Activated B cell treated with CpG ODN at 0.5 μM for 24 hours (primary cell): Measurements from ENCODE around the gene RND1. TPM values are rescaled to one million over a fixed set of nuclear protein-coding genes. Genes with fewer than 3 reads are reported as not detected.

Source experiments
- ATAC-seq: fragments of 200-7000 bp; cut with Tn5 transposase; one replicate; pipeline ENCODE4 v1.10.0; 2021; ENCODE audit warnings: low read depth, mild to moderate bottlenecking, moderate library complexity
- CTCF ChIA-PET: fragments of 350-600 bp; sonication (Branson Sonifier 250); formaldehyde crosslinking; loops from one replicate; lab custom pipeline; 2021; ENCODE audit warnings: antibody characterized with exemption; lab: Charles Lee
- POLR2A ChIA-PET: fragments of 350-600 bp; sonication (Branson Sonifier 250); formaldehyde crosslinking; loops from one replicate; lab custom pipeline; 2021; ENCODE audit warnings: antibody characterized with exemption; lab: Charles Lee
- DNase-seq: peaks from one replicate; pipeline ENCODE4 v3.0.0; 2022
- H3K27ac Mint-ChIP-seq: one replicate; pipeline ENCODE4 v1.8.0; 2020; ENCODE audit warnings: mixed read lengths
- H3K27me3 Mint-ChIP-seq: one replicate; pipeline ENCODE4 v1.8.0; 2021; ENCODE audit warnings: mixed read lengths
- H3K36me3 Mint-ChIP-seq: one replicate; pipeline ENCODE4 v1.8.0; 2021; ENCODE audit warnings: low read depth, mixed read lengths
- H3K4me1 Mint-ChIP-seq: one replicate; pipeline ENCODE4 v1.8.0; 2021; ENCODE audit warnings: mixed read lengths
- H3K4me3 Mint-ChIP-seq: one replicate; pipeline ENCODE4 v1.8.0; 2020; ENCODE audit warnings: mild to moderate bottlenecking, mixed read lengths
- H3K9me3 Mint-ChIP-seq: one replicate; pipeline ENCODE4 v1.8.0; 2020; ENCODE audit warnings: mixed read lengths
- intact Hi-C: fragments of 100-400 bp; cut with micrococcal nuclease; formaldehyde crosslinking; loops from one replicate; pipeline ENCODE4 v1.15.1; 2024
- total RNA-seq: library from RNA; stranded (reverse); gene quantifications from 2 replicates; pipeline ENCODE4 v1.2.3, GENCODE V29; 2022
- TF ChIP-seq, protein P1 (sequence below): fragments of 200-600 bp; IDR thresholded peaks from one replicate; pipeline ENCODE4 v1.8.0; 2022; ENCODE audit warnings: antibody characterized with exemption, mild to moderate bottlenecking

RND1 gene
- total RNA-seq, 1 donor from 2014 or later = 5.9 TPM

DNA sequence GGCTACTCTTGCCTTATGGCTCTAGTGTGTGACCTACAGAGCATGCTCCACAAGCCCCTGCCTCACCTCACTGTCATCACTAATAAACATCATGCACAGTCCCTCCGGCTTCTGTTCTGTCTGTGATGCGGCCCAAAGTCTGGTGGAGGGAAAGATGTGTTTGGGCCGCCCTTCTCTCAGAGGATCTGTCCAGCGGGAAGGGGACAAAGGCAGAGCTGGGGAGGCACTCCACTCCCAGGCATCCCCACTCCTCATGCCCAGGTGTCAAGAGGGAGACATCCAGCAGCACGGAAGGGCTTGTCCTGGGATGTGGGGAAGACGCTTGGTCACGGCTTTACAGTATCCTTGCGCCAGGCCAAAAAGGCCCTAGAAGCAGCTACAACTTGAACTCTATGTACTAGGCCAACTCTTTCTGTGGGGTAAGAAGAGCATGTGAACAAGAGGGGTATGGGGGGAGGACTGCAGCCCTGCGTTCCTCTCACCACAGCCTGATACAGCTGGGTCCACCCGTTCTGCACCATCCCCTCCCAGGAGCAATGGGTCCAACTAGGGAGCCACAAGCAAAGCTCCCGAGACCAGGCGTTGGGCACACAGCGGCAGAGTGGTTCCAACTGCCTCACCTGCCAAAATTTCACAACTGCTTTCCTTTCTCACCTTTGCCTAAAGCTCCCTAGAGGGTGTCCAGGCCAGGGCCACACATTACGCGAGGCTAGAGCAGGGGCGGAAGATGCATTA is 36.7 kb downstream of the RND1 start:
- H3K9me3 Mint-ChIP-seq = no peaks in the 10 kb centered on the region
- H3K27ac Mint-ChIP-seq = no peak overlapping the region
- peaks cover 58% of the 10 kb centered on the region for H3K36me3 Mint-ChIP-seq

DNA sequence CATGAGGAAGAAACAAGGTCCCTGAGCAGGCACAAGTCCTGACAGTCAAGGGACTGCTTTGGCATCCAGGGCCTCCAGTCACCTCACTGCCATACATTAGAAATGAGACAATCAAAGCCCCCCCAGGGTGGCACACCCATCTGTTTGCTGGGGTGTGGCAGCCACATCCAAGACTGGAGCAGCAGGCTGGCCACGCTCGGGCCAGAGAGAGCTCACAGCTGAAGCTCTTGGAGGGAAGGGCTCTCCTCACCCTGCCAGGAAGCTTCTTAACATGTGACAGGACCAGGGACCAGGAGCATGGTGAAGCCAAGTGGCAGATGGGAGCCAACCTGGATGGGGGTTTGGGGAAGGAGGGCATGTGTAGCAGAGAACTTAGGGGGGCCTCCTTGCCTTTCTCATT is 37.4 kb downstream of the RND1 start:
- Mint-ChIP-seq H3K27ac (no peak overlapping the region), H3K27me3 (no peaks in the 10 kb centered on the region), H3K36me3 (peaks cover 51% of the 10 kb centered on the region), H3K9me3 (no peaks in the 10 kb centered on the region), H3K4me1 (no peaks in the 10 kb centered on the region), H3K4me3 (no peak overlapping the region)
- CTCF ChIA-PET = no interaction called here
- TF ChIP-seq, protein P1, sequence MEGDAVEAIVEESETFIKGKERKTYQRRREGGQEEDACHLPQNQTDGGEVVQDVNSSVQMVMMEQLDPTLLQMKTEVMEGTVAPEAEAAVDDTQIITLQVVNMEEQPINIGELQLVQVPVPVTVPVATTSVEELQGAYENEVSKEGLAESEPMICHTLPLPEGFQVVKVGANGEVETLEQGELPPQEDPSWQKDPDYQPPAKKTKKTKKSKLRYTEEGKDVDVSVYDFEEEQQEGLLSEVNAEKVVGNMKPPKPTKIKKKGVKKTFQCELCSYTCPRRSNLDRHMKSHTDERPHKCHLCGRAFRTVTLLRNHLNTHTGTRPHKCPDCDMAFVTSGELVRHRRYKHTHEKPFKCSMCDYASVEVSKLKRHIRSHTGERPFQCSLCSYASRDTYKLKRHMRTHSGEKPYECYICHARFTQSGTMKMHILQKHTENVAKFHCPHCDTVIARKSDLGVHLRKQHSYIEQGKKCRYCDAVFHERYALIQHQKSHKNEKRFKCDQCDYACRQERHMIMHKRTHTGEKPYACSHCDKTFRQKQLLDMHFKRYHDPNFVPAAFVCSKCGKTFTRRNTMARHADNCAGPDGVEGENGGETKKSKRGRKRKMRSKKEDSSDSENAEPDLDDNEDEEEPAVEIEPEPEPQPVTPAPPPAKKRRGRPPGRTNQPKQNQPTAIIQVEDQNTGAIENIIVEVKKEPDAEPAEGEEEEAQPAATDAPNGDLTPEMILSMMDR = no peak
- POLR2A ChIA-PET = no interaction called here
- DNase-seq (no peak), ATAC-seq (no peak)
- intact Hi-C loops = no loop called here

More for the DNA sequence above, 36.7 kb downstream of the RND1 start:
- DNase-seq (no peak), ATAC-seq (no peak)
- ChIA-PET CTCF (no interaction called here), POLR2A (interaction anchor here (0.6 kb wide), 1 partner anchor 406 kb away, joined by 3 read pairs; no protein-coding TSS in a partner anchor)
- Mint-ChIP-seq H3K4me3 (no peak overlapping the region), H3K27me3 (no peaks in the 10 kb centered on the region), H3K4me1 (no peaks in the 10 kb centered on the region)
- TF ChIP-seq, protein P1 = no peak
- intact Hi-C loops = no loop called here

DNA sequence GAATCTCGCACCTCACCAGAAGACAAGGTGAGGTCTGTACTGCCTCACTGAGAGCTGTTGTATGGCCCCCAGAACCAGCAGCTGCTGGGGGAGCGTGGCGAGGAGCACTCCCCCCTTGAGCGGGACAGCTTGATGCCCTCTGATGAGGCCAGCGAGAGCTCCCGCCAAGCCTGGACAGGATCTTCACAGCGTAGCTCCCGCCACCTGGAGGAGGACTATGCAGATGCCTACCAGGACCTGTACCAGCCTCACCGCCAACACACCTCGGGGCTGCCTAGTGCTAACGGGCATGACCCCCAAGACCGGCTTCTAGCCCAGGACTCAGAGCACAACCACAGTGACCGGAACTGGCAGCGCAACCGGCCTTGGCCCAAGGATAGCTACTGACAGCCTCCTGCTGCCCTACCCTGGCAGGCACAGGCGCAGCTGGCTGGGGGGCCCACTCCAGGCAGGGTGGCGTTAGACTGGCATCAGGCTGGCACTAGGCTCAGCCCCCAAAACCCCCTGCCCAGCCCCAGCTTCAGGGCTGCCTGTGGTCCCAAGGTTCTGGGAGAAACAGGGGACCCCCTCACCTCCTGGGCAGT is 38.1 kb downstream of the RND1 start:
- no peak overlapping the region for H3K27ac Mint-ChIP-seq
- H3K4me1 Mint-ChIP-seq = no peaks in the 10 kb centered on the region
- peaks cover 45% of the 10 kb centered on the region for H3K36me3 Mint-ChIP-seq
- TF ChIP-seq, protein P1 = no peak
- POLR2A ChIA-PET = no interaction called here
- no peaks in the 10 kb centered on the region for H3K27me3 Mint-ChIP-seq
- ATAC-seq (no peak), DNase-seq (no peak)
- intact Hi-C loops = no loop called here
- CTCF ChIA-PET = interaction anchor here (1.2 kb wide), 1 partner anchor 26 kb away, joined by 3 read pairs; no protein-coding TSS in a partner anchor
- no peaks in the 10 kb centered on the region for H3K9me3 Mint-ChIP-seq
- no peak overlapping the region for H3K4me3 Mint-ChIP-seq

DNA sequence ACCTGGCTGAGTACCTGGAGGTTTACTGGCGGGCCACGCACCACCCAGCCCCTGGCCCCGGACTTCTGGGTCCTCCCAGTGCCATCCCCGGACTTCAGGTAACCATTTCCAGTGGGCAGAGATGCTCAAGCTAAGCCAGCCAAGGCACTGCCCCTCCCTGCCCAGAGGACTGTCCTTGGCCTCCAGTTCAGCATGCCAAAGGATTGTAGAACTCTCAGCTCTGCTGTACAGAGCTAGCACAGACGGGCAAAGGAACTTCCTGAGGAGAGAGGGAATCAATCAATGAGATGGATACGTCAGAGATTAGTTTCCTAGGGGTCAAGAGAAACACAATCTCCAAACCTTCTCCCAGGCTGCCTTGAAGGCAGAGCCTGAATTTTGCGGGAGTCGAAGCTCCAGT is 38.6 kb downstream of the RND1 start:
- Mint-ChIP-seq H3K36me3 (peaks cover 39% of the 10 kb centered on the region), H3K4me3 (no peak overlapping the region), H3K27me3 (no peaks in the 10 kb centered on the region), H3K4me1 (no peaks in the 10 kb centered on the region), H3K27ac (no peak overlapping the region), H3K9me3 (no peaks in the 10 kb centered on the region)
- POLR2A ChIA-PET = interaction anchor here (0.6 kb wide), 1 partner anchor 35 kb away, joined by 3 read pairs; no protein-coding TSS in a partner anchor
- ATAC-seq = no peak
- intact Hi-C loops = no loop called here
- TF ChIP-seq, protein P1 = no peak
- DNase-seq = no peak
- CTCF ChIA-PET = interaction anchor here (1.2 kb wide), 1 partner anchor 26 kb away, joined by 3 read pairs; no protein-coding TSS in a partner anchor

DNA sequence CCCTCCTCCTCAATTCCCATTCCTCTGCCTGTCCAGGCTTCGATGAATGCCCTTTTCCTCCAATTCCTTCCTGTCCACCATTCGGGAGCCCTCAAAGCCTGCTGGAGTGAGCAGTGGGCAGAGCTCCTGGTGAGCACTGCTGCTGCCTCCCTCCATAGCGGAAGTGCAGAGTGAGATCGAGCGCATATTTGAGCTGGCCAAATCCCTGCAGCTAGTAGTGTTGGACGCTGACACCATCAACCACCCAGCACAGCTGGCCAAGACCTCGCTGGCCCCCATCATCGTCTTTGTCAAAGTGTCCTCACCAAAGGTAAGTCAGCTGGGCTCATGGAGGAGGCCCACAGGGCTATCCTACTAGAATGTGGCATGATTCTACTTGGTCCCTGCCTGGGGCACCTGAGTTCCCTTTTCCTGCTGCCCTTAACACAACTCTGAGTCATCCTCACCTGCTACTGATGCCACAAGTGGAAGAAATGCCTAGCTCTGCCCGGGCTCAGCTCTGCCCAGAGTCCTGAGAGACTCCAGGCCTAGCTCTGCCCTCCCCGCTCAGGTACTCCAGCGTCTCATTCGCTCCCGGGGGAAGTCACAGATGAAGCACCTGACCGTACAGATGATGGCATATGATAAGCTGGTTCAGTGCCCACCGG is 39.3 kb downstream of the RND1 start:
- POLR2A ChIA-PET = interaction anchor here (0.6 kb wide), 1 partner anchor 34 kb away, joined by 3 read pairs; no protein-coding TSS in a partner anchor
- DNase-seq = no peak
- Mint-ChIP-seq H3K4me1 (no peaks in the 10 kb centered on the region), H3K9me3 (no peaks in the 10 kb centered on the region), H3K27ac (no peak overlapping the region), H3K36me3 (peaks cover 32% of the 10 kb centered on the region), H3K27me3 (no peaks in the 10 kb centered on the region), H3K4me3 (no peak overlapping the region)
- no peak for ATAC-seq
- TF ChIP-seq, protein P1 = no peak
- intact Hi-C loops = no loop called here
- CTCF ChIA-PET = interaction anchor here (1.2 kb wide), 1 partner anchor 27 kb away, joined by 3 read pairs; no protein-coding TSS in a partner anchor
